GM19035 (cell line): ENCODE results near the gene WNT7B.

Experiments used
- ATAC-seq: cut with Tn5 transposase; IDR thresholded peaks from one replicate; pipeline ENCODE4 v1.9.1; 2021; ENCODE audit not compliant: unreplicated experiment

WNT7B gene

GRCh38 chr22:45891996-45892621 is 84.9 kb downstream of the WNT7B start:
- ATAC-seq: no peak

DNA sequence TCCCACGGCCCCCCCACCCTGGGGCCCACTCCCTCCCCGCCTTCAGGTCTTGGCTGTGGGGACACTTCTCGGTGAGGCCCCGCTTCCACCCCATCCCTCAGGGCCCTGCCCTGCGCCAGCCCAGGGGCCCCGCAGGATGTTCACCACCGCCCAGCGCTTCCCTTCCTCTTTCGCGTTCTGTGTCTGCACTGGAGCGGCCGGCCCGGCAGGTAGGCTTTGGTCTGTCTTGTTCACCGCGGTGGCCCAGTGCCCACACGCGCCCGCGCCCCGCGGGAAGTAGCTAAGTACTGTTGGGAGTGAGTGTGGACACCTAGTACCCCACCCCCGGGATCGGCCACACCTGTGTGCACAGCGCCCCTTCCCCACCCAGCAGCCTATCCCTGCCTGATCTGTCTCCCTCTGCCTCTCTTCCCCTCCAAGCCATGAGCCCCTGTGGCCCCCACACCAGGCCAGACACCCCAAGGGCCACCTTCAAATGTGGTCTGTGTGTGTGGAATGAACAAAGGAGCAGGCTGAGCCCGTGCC is 85.4 kb downstream of the WNT7B start:
- ATAC-seq: no peak

GRCh38 chr22:45891021-45891421 is 85.9 kb downstream of the WNT7B start:
- no peak for ATAC-seq

DNA sequence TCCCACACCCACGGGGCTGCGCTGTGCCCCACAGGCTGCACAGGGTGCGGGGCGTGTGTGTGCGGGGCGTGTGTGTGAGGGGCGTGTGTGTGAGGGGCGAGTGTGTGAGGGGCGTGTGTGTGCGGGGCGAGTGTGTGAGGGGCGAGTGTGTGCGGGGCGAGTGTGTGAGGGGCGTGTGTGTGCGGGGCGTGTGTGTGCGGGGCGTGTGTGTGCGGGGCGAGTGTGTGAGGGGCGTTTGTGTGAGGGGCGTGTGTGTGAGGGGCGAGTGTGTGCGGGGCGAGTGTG is 86.7 kb downstream of the WNT7B start:
- ATAC-seq: no peak

DNA sequence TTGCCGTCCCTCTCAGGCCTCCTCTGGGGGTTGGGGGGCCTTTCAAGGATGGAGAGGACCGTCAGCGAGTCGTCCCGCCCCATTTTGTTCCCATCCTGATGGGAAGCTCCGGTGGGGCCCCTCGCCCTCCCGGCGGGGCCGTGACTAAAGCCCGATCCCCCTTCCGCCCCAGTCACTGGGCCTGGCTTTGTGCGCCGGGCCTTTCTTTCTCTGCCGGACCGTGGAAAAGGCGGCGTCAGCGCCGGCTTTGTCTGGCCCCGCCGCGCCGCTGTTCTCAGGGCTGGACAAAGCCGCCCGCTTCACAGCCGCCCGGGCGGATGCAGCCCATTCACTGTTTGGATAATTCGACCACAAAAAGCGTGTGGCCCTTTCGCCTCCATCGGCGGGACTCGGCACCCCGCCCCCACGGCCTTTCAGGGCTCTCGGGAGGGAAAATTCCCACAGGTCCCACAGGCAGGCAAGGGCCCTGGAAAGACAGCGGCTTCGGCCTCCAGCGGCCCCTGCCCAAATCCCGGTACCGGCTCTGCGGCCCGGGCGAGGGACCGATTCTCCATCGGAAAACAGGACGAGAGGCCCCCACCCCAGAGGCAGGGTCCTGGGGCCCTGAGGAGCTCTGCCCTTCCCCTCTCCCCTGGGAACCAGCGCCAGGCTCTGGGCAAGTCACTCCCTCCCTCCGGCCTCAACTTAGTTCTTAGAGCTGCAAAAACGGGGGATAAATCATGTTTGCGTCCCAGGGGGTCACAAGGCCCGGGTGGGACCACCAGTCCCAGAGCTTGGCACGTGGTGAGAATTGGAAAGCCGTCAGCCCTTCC is 87.2 kb downstream of the WNT7B start:
- ATAC-seq: no peak

- no peak for ATAC-seq
Measured at GRCh38 chr22:45889093-45889538, 87.8 kb downstream of the WNT7B start.

GRCh38 chr22:45888221-45889092 is 88.5 kb downstream of the WNT7B start:
- no peak for ATAC-seq

DNA sequence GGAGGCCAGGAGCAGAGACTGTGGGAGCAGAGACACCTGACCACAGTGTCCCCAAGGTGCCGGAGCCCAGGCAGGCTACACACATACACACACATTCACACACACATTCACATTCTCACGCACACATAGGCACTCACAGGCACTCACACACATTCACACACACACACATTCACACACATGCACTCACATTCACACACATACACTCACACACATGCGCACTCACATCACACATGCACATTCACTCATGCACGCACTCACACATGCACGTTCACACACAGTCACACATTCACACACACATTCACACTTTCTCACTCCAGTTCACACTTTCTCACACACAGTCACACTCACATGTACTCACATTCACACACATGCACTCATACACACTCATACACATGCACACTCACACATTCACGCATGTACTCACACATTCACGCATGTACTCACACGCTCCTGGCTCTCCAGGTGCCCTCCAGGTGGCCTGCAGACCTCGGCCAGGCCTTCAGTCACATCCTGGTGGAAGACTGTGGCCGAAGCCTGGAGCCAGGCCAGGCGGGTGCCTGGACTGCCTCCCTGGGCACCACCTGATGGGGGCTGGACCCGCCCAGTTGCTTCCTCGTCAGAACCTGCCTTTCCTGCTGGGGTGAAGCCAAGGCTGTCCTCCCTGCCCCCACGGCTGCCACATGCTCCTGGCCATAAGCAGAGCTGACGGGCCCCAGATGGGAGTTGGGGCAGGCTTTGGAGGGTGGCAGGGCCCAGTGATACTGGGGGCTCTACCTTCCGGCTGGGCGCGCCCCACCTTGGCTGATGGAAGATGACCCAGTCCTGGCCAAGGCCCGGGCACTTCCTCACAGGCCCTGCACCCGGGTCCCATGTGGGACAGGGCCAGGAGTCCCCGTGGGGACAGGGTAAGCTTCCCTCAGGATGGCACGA is 89.5 kb downstream of the WNT7B start:
- ATAC-seq: no peak

DNA sequence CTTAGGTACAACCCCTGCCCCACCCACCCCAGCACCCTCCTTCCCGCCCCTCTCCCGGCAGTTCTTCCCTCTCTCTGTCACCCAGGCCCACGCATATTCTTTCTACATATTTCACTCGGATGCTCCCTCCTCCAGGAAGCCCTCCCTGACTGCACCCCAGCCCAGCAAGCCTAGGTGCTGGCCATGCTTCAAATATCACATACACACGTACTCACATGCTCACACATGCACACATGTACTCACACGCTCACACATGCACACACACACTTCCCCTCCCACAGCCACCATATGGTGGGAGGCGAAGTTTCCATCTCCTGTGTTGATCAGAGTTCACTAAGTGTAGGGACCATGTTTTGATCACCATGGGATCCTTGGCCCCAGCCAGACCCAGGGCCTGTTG is 90.4 kb downstream of the WNT7B start:
- no peak for ATAC-seq

DNA sequence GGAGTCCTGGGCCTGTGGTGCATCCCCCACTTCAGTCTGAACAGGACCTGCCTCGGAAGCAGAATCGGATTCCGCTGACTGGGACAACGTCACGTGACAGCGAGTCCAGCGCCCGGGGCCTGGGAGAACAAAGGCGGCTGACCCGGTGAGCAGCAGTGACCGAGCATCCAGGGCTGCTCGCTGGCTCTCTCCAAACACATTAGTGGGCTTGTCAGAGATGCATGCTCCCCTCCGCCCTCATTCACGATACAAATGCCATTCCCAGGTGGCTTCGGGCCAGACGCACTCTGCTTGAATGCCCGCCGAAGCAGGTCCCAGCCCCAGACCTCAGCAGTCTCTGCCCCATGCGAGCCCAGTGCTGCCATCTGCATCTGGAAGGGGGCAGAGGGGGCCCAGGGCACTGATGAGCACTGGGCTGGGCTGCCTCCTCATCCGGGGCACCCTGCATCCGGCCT is 91.0 kb downstream of the WNT7B start:
- ATAC-seq: no peak

DNA sequence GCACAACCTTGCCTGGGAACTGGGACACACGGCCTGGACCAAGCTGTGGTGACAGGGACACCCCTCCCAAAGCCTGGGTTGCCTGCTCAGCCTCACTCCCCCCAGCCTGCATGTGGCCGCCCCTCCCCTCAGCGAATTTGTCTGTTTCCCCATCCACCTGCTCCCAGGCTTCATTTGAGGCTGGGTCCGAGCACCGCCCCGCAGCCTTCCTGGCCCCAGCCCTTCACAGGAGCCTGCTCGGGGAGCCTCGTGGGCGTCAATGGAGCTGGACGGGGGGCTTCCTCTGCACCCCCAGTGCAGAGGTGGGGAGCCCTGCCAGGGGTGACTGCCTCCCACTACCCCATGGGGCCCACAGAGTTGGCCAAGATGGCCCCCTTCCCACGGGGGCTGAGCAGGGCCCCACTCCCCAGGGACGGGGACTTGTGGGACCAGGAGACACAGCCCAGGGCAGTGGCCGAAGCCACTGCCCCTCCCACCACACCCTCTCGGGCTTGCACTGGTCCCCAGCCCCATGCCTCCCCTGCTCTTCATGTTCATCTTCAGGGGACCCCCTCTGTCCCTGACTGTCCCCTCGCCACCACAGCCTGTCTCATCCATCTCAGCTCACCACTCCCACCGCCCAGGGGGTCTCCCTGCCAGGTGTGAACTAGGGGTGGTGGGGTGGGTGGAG is 91.7 kb downstream of the WNT7B start:
- no peak for ATAC-seq

DNA sequence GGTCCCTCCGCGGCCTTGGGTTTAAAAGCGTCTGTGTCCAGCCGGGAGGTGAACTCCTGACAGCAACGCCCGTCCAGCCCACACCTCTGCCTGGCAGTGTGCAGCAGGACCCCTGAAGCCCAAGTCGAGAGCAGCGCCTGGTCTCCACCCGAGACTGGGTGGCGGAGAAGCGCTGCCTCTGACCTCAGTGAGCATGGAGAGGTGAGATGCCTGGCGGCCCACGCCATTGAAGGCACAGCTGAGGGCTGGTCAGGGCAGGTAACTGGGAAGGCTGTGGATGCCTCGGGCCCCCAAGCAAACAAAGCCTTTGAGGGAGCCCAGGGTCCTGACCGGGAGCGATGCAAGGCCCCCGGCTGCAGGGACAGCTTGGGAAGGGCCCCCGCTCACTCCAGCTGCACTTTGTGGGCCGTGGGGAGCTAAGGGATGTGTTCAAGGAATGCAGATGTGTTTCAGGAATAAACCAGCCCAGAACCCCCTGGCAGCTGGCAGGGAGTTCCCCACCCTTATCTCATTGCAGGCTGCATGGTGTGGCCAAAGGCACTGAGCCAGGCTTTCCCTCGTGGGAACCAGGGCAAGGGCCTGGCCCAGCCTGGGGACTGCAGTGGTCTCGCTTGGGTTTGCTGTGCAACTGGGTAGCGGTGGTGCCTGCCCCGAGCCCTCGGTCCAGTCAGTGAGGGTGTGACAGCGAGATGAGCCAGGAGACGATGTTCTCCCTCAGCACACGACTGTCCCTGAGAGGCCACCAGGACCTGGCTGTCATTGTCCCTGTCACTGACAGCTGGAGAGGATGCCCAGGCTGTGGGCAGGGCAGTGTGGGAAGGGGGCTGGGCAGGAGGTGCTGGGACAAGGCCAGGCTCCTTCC is 92.5 kb downstream of the WNT7B start:
- ATAC-seq: no peak

GRCh38 chr22:45883811-45884170 is 93.2 kb downstream of the WNT7B start:
- ATAC-seq: no peak

- ATAC-seq: no peak
Measured at GRCh38 chr22:45882881-45883810, 93.8 kb downstream of the WNT7B start.

DNA sequence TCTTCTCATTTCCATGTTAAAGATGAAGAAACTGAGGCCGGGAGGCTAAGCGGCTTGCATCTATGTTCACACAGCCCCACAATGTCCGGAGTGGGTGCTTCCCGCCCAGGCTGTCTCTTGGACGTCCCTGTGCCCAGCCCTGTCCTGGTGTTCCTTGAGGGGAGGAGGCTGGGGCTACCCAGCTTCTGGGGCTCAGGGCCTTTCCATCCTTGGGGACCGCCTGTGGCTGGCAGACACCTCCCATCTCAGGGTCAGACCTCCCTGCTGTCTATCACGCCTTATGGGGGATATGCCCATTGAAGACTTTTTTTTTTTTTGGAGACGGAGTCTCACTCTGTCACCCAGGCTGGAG is 95.5 kb downstream of the WNT7B start:
- ATAC-seq: no peak

DNA sequence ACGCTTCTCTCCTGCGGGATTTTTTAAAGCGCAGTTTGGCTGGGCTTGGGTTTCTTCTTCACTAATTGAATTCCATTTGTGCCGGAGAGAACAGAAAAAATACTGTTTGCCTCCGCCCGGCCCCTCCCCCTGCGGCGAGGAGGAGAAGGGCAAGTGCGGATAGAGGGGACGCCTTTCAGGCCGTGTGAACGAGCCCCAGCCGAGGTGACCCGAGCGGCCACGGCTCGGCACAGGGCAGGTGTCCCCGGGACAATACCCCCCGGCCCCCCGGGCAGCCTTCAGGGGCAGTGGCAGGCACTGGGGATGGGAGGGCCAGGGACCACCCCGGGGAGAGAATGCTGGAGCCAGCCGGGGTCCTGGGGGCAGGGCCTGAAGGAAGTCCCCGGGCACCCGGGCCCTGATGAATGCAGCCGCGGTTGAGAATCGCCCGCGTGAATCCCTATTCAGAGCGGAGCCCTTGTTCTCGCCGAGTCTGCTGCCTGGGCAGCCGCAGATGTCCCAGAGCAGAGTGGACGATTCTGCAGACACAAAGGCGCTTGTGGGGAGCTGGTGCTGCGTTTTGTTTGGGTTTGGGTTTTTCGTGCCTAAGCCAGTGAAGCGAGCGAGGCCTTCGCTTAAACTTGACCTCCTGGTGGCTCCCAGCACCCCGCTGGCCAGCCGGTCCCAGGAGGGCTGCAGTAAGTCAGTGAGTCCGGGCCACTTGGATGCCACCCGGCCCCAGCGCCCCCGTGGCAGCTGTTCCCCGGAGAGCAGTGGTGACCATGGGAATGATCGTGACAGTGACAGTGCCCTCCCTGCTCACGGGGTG is 96.0 kb downstream of the WNT7B start:
- ATAC-seq: no peak

GRCh38 chr22:45880091-45880715 is 96.8 kb downstream of the WNT7B start:
- ATAC-seq: no peak
